GM18526 (cell line): ENCODE data around the gene TMEM179.

ENCODE experiments used
- POLR2A ChIP-seq: IDR thresholded peaks from 3 replicates; pipeline ENCODE4 v1.6.1; 2011; ENCODE audit not compliant: insufficient read length; ENCODE audit errors: extremely low read depth

TMEM179 gene

DNA sequence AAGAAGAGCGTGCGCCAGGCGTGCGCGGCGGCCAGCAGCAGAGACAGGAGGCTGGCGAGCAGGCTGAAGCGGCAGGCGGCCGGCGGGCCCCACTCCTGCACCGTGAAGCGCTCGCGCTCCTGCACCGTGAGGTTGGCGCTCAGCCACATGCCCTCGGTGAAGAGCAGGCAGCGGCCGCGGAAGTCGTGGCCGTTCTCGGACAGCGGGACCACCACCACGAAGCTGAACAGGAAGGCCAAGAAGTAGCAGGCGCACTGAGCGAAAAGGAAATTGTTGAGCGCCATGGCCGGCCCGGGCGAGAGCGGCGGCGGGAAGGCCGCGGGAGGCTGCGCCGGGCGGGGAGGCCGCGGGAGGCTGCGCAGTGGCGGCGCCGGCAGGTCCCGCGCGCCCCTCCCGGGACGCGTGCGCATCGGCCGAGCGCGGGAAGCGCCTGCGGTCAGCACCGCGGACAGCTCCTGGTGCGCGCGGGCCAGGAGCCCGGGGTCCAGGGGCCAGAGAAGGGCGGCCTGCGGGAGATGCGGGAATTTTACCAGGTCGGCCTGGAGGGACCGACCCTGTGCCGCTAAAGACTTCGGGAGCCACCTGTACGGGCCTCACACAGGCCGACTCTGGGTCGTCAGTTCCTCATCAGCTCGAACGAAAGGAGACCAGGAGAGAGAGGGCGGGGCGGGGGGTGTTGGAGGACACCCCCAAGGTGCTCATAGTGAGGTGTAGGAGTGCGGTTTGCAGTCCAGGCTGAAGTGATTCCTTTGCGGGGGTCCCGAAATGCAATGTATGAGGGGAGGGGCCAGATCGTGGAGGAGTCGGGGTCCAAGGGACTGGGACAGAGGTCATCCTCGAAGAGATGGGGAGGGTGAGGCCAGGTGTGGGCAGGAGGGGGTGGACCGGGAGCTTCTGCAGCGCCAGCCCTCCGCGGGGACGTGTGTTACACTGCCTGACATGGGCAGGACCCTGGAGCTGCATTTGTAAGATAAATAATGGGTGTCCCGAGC, at the start of gene TMEM179:
Gene TMEM179 (minus strand): TSS at position 315 of the 992 bp plus-strand sequence. CDS start 31 bp downstream, at position 284.
- no peak for TF ChIP-seq POLR2A

DNA sequence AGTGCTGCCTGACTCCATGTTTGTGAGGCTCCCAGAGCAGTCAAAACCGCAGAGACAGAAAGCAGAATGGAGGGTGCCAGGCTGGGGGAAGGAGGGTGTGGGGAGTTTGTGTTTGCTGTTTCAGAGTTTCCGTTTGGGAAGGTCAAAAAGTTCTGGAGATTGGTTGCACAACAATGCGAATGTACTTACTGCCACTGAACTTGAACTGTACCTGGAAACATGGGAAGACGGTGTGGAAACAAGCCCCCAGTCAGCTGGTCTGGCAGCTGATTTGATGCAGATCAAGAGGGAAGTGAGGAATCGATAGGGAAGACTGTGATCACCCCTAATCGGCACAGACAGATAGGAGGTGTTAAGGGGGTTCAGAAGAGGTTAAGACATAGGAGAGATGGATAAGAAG, 49.5 kb upstream of the TMEM179 start:
- TF ChIP-seq POLR2A, result no peak

DNA sequence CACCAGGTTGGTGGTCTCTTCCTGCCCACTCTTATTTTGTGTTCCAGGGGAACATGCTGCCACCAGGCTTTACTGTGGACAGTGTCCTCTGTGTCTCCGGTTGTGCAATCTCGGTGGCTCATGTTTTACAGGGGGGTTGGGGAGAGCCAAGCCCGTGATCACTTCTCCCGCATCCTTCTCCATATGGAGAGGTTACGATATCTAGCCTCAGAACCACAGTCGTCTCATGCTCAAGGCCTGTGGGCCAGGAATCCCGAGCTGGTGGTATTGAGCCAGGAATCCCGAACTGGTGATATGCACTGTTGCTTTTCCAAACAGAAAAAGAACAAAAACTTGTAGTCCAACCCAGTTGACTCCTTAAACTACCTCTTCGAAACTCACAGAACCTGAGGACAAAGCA, 47.8 kb upstream of the TMEM179 start:
- TF ChIP-seq POLR2A, result no peak

DNA sequence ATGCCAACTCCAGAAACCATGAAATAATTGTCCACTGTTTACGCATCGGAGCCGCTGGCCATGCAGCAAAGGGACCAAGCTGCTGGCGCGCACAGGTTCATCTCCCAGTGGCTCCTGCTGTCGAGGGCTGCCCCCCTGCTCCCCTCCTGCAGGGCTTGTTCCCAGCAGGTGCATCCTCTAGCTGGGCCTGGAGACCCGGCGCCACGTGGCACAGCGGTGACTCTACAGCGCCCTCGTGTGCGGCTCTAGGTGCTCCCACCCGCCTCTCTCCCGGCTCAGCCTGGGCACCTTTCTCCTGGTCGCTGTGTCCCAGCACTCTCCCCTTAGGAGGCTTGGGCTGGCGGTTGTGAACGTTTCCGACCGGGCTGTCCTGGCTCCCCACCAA, 47.3 kb upstream of the TMEM179 start:
- no peak for TF ChIP-seq POLR2A

DNA sequence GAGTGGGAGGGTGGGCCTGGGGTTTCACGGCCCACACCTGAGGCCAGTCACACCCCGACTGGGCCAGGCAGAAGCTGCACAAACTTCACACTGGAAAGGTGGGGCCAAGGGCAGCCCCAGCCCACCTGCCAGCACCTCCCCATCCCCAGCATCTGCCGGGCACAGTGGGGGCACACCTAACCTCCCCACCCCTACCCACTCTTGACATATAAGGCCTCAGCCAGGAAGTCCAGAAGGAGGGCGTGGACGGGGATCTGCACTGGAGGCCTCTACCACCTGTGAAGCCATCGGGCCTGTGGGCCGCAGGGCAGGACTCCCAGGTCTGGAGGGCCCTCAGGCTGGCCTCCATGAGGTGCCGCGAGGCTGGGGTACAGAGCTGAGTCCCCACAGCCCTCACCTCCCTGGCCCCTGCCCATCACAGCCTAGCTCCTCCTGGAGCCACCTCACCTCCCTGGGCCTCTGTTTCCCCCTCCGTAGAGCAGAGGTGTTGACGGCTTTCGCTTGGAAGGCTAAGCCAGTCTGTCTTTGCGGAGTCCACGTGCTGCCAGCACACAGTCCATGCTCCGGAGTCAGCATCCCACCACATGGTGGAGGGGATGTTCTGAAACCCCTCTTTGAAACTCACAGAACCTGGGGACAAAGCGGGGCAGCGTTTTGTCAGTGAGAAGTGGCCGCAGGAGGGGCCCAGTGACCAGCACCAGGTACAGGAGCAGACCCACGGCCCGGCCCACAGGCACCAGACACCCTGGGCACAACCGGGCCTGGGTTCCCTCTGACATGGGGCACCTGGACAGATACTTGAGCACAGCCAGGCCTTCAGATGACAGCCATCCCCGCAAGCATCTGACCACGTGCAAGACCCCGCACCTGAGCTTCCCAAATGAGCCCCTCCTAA, 46.7 kb upstream of the TMEM179 start:
- no peak for TF ChIP-seq POLR2A

DNA sequence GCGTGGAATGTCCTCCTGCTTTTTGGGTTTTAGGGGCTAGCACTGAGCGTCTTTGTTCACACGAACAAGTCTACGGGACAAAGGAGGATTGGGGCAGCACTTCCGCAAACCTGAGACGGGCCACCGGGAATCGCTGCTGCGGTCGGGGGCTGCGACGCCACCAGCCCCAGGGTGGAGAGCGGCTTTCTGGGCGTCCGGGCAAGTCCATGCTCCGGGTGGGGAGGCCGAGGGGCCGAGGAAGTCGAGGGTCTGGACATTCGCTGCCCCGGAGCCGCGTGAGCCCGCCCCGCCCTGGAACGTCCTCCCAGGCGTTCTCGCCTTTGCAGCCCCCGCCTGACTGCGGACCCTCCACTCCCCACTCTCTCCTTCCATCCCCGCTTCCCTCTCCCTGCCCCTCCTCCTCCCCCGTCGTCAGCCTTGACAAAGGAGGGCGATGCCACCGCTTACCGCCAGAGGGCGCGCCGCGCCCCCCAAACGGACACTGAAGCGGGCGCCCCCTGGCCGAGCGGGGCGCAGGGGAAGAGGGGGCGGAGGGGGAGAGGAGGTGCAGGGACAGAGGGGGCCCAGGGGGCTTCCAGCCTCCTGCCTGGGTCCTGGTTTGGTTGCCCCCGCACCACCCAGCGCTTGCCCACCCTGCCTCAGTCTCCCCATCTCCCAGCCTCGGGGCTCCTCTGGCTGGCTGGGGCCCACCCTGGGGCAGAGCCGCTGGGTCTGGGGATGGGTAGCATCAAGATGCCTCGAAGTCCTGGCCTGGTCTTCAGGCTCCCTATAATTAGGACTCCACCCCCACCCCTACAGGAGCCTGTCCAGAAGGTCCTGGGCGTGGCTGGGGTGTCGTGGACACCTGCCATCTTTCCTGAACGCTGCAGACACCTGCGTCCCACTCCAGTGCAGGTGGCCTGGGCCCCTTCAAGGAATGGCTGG, 45.7 kb upstream of the TMEM179 start:
- TF ChIP-seq POLR2A, result no peak

DNA sequence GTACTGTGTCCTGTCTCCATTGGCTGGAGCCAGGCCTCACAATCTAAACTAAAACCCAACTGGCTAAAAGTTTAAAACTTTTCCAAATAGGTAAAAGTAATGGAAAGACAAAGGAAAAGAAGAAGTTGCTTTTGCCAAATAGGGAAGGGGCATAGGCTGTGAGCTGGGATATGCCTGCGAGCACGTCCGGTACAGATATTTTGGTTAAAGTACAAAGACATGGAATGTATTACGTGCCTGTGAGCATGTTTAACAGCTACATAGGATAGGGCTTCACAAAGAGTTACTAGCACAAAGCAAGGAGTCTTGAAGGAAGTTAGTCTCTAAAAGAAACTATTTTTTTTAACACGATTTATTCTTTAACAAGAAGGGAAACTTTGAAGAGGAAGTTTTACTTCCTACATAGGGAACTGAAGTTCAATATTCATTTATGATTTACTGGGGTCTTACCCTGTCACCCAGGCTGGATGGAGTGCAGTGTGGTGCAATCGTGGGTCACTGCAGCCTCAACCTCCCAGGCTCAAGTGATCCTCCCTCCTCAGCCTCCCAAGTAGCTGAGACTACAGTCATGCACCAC, 43.0 kb upstream of the TMEM179 start:
- no peak for TF ChIP-seq POLR2A

DNA sequence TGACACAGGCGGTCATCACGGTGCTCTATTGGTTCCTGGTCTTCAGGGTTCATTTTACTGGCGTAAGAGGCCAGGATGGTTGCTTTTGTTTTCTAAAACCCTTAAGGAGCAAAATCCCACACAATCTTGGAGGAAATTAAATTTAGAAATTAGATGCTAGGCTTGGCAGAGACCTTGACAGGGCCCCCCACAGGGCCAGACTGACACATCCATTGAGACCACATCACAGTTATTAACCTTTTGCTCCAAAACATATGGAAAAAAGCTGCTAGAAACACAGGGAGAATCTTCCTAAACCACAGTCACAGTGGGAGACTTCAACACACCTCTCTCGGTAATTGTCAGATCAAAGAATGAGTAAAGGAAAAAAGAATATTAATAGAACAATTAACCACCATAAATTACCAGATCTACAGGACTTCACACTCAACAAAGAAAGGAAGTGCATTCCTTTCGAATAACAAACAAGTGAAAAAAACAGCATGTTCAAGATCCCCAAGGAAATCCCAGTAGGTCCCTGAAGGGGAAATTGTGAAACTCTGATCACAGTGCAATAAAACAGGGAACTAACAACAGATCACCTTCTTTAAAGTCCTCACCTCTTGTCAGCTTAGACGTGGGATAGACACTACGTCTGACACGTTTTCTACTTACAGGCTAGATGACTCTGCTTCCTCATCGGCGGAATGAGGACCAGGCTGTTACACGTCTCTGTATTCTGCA, 40.2 kb upstream of the TMEM179 start:
- TF ChIP-seq POLR2A, result no peak

DNA sequence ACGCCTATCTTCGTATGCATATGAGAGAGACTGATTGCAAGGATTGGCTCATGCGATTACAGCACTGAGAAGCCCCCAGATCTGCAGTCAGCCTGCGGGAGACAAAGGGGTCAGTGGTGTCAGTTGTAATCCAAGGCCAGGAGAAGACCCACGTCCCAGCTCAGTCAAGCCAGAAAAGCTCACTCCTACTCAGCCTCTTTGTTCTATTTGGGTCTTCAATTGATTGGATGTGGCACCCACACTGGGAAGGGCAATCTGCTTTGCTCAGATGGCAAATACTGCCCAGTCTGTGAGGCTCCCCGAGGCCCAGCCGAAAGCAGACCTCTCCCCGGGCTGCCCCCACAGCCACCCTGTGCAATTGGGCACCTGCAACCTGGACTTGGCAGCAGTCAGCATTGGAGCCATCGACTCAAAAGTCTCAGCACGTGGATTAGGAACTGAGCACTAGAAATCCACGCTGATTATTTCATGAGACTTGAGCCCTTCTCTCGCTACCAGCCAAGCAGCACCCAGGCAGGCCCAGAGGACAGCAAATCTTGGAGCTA, 39.6 kb upstream of the TMEM179 start:
- no peak for TF ChIP-seq POLR2A

DNA sequence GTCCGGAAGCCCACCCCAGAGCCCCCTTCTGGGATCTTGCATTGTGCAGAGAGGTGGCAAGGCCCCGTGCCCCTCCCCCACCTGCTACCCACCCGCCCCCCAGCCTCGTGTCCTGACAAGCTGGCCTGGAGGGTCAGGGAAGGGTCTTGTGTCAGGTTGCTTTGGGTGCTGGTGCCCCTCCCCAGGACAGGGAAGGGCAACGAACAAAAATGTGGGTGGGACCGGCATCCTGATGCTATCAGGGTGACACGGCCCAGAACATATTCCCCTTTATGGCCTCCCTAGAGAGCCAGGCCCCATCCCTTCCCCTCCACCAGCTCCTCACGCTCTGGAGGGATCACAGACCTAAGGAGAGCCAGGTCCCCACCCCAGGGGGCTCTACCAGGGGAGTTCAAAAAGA, 38.7 kb upstream of the TMEM179 start:
- TF ChIP-seq POLR2A, result no peak

DNA sequence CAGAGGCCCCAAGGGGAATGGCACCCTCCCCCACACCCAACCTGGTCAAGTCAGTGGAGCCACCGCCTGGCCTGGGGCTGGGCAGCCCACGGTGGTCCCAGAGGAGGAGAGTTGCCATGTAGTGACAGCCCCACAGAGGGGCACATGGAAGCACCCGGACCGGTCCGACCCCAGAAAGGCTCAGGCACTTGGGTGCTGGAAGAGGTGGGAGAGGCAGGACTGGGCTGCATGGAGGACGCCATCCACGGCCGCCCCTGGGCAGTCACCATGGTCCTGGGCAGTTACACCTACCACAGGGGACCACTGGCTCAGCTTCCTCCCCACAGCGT, 37.9 kb upstream of the TMEM179 start:
- no peak for TF ChIP-seq POLR2A

DNA sequence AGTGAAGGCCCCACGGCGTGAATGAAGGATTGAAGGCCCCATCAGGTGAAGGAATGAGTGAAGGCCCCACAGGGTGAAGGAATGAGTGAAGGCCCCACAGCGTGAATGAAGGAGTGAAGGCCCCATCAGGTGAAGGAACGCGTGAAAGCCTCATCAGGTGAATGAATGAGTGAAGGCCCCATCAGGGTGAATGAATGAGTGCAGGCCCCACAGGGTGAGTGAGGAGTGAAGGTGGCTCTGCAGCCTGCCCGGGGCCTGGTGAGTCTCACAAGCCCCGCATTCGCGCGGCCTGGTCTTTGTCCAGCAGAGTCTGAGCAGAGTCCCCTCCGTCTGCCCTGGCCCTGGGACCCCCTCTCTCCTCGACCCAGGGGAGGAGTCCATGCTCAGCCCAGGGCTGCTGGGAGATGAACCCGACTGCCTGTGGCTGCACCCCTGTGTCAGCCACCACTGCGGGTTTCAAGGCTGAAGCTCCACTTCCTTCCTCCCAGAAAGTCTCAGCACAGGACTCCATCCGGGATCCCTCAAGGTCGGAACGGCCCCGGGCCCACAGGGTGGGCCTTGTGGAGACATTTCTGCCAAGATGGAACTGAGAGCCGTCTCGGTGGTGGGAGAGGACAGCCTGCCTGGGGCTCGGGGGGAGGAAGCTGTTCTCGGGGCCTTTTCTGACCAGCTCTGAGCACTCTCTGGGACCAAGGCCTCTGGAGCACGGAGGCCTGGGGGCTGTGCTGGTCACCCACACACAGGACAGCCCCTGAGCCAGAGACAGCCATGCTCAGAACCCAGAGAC, 37.4 kb upstream of the TMEM179 start:
- no peak for TF ChIP-seq POLR2A

DNA sequence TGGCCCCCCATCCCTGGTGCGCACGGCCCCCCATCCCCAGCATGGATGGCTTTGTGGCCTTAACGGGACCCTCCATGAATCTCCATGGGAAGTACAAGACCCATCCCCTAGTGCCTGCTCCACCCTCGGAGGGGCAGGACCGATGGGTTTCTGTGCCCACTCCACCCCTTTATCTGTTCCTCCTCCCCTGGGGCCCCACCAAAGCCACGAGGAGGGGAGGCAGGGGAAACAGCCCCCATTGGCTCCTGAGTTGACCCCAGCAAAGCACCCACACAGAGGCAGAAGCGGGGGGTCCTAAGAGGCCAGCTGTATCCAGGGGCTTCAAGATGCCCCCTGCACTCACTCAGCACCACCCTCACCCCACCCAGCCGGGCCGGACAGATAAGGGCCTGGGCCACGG, 36.1 kb upstream of the TMEM179 start:
- no peak for TF ChIP-seq POLR2A
